Adrenal gland (tissue), 5 donors: ENCODE measurements around the gene RNF31.

Experiments used
- POLR2A ChIP-seq, 2 donors: fragments of 450-650 bp; IDR thresholded peaks; one replicate each; pipeline ENCODE4 v1.6.1; 2017; ENCODE audit warnings: antibody characterized with exemption in 2 of 2, mild to moderate bottlenecking in 2 of 2, moderate library complexity in 1 of 2
- TF ChIP-seq, protein P1 (sequence below), 6 experiments: fragments of 450-650 bp in 4 of 6; fragments of 200-600 bp in 2 of 6; sonication (generic) in 1 of 6; IDR thresholded peaks; 1 replicate in 5 of 6; 2 replicates in 1 of 6; pipeline versions ENCODE4 v1.5.1 to v1.8.0; 2016 to 2021; ENCODE audit warnings: antibody characterized with exemption in 6 of 6, mild to moderate bottlenecking in 2 of 6, moderate library complexity in 1 of 6
- donor health status: DM: no; HTN: no; CAD: no.

DNA sequence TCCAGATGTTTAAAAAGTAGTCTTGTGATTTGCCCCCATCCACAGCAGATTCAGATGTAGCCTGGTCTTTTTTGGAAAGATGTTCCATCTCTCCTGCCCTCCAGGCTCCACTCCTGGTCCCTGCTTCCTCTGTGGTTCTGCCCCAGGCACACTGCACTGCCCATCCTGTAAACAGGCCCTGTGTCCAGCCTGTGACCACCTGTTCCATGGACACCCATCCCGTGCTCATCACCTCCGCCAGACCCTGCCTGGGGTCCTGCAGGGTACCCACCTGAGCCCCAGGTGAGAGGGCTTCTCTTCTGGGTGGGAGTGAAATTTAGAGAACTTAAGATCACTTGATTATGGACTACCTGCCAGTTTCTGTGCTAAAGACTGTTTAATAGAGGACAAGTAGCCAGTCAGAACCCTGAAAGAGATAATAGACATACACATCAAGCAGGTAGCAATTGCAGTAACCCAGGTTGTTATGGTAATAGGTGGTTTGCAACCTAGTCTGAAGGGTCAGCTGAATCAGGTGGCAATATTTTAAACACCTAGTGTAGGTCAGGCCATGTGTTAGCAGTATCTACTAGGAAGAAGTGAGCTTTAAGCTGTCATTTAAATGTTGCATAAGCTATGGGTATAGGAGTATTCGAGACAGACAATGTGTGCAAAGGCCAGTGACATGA, 2.1 kb downstream of the RNF31 start:
- TF ChIP-seq, protein P1, sequence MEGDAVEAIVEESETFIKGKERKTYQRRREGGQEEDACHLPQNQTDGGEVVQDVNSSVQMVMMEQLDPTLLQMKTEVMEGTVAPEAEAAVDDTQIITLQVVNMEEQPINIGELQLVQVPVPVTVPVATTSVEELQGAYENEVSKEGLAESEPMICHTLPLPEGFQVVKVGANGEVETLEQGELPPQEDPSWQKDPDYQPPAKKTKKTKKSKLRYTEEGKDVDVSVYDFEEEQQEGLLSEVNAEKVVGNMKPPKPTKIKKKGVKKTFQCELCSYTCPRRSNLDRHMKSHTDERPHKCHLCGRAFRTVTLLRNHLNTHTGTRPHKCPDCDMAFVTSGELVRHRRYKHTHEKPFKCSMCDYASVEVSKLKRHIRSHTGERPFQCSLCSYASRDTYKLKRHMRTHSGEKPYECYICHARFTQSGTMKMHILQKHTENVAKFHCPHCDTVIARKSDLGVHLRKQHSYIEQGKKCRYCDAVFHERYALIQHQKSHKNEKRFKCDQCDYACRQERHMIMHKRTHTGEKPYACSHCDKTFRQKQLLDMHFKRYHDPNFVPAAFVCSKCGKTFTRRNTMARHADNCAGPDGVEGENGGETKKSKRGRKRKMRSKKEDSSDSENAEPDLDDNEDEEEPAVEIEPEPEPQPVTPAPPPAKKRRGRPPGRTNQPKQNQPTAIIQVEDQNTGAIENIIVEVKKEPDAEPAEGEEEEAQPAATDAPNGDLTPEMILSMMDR (IDR thresholded peaks at IDR 0.05), result no peak
- no peak for TF ChIP-seq POLR2A (IDR thresholded peaks at IDR 0.05)
